ENCODE data around the gene GPATCH1.
A peak's percentile ranks its signal among the peaks of the same experiment; 100 is the strongest.
"Not testable (repeated sequence)": the region's sequence is repeated elsewhere in the genome, so short reads cannot be mapped to it uniquely, and the experiment has no call there.

The GPATCH1 gene

GRCh38 chr19:33132425-33132824 is 51.4 kb downstream of the GPATCH1 start:
- H3K9me3 Mint-ChIP-seq = no peaks in the 10 kb centered on the region
- DNase-seq (ENCODE audit: low spot score in 2 of 2) (no peak), ATAC-seq (replicated peaks; ENCODE audit: extremely low read depth, poor library complexity, severe bottlenecking) (no peak)
- H3K27me3 Mint-ChIP-seq = no peaks in the 10 kb centered on the region
- no peak overlapping the region for H3K27ac Mint-ChIP-seq (ENCODE audit: low read depth)
- H3K4me1 Mint-ChIP-seq = peaks cover 5% of the 10 kb centered on the region
- peaks cover 28% of the 10 kb centered on the region for H3K36me3 Mint-ChIP-seq (ENCODE audit: insufficient read depth)
- no peak overlapping the region for H3K4me3 Mint-ChIP-seq

GRCh38 chr19:33133438-33134031 is 52.6 kb downstream of the GPATCH1 start:
- no peak overlapping the region for H3K4me3 Mint-ChIP-seq
- H3K27ac Mint-ChIP-seq (ENCODE audit: low read depth) = no peak overlapping the region
- H3K27me3 Mint-ChIP-seq = no peaks in the 10 kb centered on the region
- H3K36me3 Mint-ChIP-seq (ENCODE audit: insufficient read depth) = peaks cover 21% of the 10 kb centered on the region
- H3K4me1 Mint-ChIP-seq = peaks cover 5% of the 10 kb centered on the region
- no peaks in the 10 kb centered on the region for H3K9me3 Mint-ChIP-seq
- DNase-seq (ENCODE audit: low spot score in 2 of 2) = no peak
- no peak for ATAC-seq (replicated peaks; ENCODE audit: extremely low read depth, poor library complexity, severe bottlenecking)

GRCh38 chr19:33134571-33135041 is 53.6 kb downstream of the GPATCH1 start:
- no peaks in the 10 kb centered on the region for H3K9me3 Mint-ChIP-seq
- peak in 1 of 2 donors; percentile 9 for DNase-seq (ENCODE audit: low spot score in 2 of 2)
- H3K36me3 Mint-ChIP-seq (ENCODE audit: insufficient read depth) = peaks cover 11% of the 10 kb centered on the region
- peak overlapping the region; percentile 49 for H3K27ac Mint-ChIP-seq (ENCODE audit: low read depth)
- peaks cover 7% of the 10 kb centered on the region for H3K27me3 Mint-ChIP-seq
- peaks cover 5% of the 10 kb centered on the region for H3K4me1 Mint-ChIP-seq
- ATAC-seq (replicated peaks; ENCODE audit: extremely low read depth, poor library complexity, severe bottlenecking) = peak; percentile 49
- peak overlapping the region; percentile 60 for H3K4me3 Mint-ChIP-seq

- H3K9me3 Mint-ChIP-seq = no peaks in the 10 kb centered on the region
- ATAC-seq (replicated peaks; ENCODE audit: extremely low read depth, poor library complexity, severe bottlenecking) (no peak), DNase-seq (ENCODE audit: low spot score in 2 of 2) (no peak)
- H3K27me3 Mint-ChIP-seq = peaks cover 19% of the 10 kb centered on the region
- no peak overlapping the region for H3K27ac Mint-ChIP-seq (ENCODE audit: low read depth)
- peaks cover 3% of the 10 kb centered on the region for H3K36me3 Mint-ChIP-seq (ENCODE audit: insufficient read depth)
- no peak overlapping the region for H3K4me3 Mint-ChIP-seq
- H3K4me1 Mint-ChIP-seq = peaks cover 11% of the 10 kb centered on the region
Observed at GRCh38 chr19:33139165-33139564, 58.2 kb downstream of the GPATCH1 start.

DNA sequence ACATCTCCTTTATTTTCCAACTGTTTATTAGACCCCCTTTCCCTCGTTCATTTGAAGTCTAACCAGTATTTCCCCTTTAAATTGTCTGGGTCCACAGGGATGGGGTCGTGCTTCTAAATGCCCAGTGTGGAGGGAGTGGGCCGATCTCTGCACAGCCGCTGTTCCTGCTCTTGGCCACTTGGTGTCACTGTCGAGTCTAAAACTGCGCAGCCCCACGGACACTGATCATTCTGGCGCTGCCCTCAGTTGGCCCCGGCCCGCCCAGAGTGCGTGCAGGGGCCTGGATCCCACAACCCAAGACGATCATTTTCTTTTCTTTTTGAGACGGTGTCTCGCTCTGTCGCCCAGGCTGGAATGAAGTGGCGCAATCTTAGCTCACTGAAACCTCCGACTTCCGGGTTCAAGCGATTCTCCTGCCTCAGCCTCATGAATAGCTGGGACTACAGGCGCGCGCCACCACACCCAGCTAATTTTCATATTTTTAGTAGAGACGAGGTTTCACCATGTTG is 63.0 kb downstream of the GPATCH1 start:
- Mint-ChIP-seq H3K27me3 (peaks cover 16% of the 10 kb centered on the region), H3K27ac (ENCODE audit: low read depth) (no peak overlapping the region), H3K4me3 (no peak overlapping the region), H3K9me3 (no peaks in the 10 kb centered on the region), H3K36me3 (ENCODE audit: insufficient read depth) (peaks cover 4% of the 10 kb centered on the region), H3K4me1 (peaks cover 6% of the 10 kb centered on the region)
- peak; percentile 45 to 56 for DNase-seq (ENCODE audit: low spot score in 2 of 2)
- ATAC-seq (replicated peaks; ENCODE audit: extremely low read depth, poor library complexity, severe bottlenecking) = peak; percentile 92

DNA sequence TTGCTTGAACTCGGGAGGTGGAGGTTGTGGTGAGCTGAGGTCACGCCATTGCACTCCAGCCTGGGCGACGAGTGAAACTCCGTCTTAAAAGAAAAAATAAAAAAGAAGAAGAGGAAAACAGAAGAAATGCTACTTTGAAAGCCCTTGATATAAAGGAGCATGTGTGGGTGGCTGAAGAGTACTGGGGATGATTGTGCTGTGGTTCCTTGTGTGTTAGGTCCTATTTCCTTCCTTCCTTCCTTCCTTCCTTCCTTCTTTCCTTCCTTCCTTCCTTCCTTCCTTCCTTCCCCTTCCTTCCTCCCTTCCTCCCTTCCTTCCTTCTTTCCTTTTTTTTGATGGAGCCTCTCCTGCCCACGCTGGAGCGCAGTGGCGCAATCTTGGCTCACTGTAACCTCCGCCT is 65.2 kb downstream of the GPATCH1 start:
- Mint-ChIP-seq H3K27ac (ENCODE audit: low read depth) (no peak overlapping the region), H3K36me3 (ENCODE audit: insufficient read depth) (peaks cover 4% of the 10 kb centered on the region), H3K27me3 (peaks cover 12% of the 10 kb centered on the region), H3K9me3 (no peaks in the 10 kb centered on the region), H3K4me3 (no peak overlapping the region), H3K4me1 (peaks cover 11% of the 10 kb centered on the region)
- DNase-seq (ENCODE audit: low spot score in 2 of 2) = no peak
- ATAC-seq (replicated peaks; ENCODE audit: extremely low read depth, poor library complexity, severe bottlenecking) = no peak

DNA sequence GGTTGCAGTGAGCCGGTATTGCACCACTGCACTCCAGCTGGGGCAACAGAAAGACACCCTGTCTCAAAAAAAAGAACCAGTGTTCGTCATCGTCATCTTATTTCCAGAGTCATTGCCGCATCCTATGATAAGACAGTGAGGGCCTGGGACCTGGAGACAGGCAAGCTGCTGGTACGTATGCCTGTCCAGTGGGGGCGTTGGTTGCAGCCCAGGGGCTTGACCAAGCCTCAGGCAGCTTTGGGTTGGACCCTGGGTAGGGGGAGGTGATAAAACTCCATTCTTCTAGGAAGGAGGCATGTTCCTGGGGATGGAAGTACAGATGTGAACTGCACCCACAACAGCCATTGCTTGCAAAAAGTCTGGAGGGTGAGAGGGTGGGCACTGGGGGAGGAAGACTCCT is 66.6 kb downstream of the GPATCH1 start:
- DNase-seq (ENCODE audit: low spot score in 2 of 2) (no peak), ATAC-seq (replicated peaks; ENCODE audit: extremely low read depth, poor library complexity, severe bottlenecking) (no peak)
- peaks cover 11% of the 10 kb centered on the region for H3K4me1 Mint-ChIP-seq
- peaks cover 2% of the 10 kb centered on the region for H3K36me3 Mint-ChIP-seq (ENCODE audit: insufficient read depth)
- H3K9me3 Mint-ChIP-seq = no peaks in the 10 kb centered on the region
- H3K4me3 Mint-ChIP-seq = no peak overlapping the region
- H3K27me3 Mint-ChIP-seq = no peaks in the 10 kb centered on the region
- no peak overlapping the region for H3K27ac Mint-ChIP-seq (ENCODE audit: low read depth)

DNA sequence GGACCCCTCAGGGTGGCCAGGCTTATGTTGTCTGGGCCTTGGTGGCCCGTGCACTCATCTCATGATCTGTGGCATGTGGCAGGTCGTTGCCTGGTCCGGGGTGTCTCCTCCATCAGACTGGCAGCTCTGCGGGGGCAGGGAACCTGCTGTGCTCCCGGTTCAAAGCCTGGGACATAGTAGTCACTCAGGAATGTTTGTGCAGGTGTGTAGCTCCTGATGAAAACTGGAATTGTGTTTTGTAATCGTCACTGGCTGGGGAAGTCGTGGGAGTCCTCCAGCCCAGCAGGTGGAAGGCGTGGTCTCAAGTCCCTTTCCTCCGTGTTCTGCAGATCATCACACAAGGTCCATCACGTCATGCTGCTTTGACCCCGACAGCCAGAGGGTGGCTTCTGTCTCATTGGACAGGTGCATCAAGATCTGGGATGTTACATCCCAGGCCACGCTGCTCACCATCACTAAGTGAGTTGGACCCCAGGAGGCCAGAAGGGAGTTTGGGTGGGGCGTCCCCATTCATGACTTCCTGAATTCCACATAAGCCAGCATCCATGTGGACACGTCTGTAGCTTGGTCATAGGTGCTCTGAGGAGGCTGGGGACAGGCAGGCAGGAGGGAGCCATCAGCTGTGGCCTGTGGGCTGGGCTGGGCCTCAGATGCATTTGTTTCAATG is 70.0 kb downstream of the GPATCH1 start:
- no peak overlapping the region for H3K27ac Mint-ChIP-seq (ENCODE audit: low read depth)
- ATAC-seq (replicated peaks; ENCODE audit: extremely low read depth, poor library complexity, severe bottlenecking) = no peak
- no peaks in the 10 kb centered on the region for H3K27me3 Mint-ChIP-seq
- peaks cover 5% of the 10 kb centered on the region for H3K4me1 Mint-ChIP-seq
- H3K4me3 Mint-ChIP-seq = no peak overlapping the region
- H3K9me3 Mint-ChIP-seq = no peaks in the 10 kb centered on the region
- DNase-seq (ENCODE audit: low spot score in 2 of 2) = no peak
- H3K36me3 Mint-ChIP-seq (ENCODE audit: insufficient read depth) = no peaks in the 10 kb centered on the region

DNA sequence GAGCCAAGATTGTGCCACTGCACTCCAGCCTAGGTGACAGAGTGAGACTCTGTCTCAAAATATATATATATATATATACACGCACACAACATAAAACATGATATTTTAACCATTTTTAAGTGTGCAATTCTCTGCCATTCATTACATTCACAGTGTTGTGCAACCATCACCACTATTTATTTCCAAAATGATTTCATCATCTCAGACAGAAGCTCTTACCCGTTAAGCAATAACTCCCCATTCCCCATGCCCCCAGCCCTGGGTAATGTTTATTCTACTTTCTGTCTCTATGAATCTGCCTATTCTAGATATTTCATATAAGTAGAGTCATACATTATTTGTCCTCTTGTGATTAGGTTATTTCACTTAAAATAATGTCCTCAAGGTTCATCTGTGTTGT is 71.2 kb downstream of the GPATCH1 start:
- H3K27ac Mint-ChIP-seq (ENCODE audit: low read depth) = no peak overlapping the region
- no peak for ATAC-seq (replicated peaks; ENCODE audit: extremely low read depth, poor library complexity, severe bottlenecking)
- H3K4me3 Mint-ChIP-seq = no peak overlapping the region
- no peak for DNase-seq (ENCODE audit: low spot score in 2 of 2)
- no peaks in the 10 kb centered on the region for H3K36me3 Mint-ChIP-seq (ENCODE audit: insufficient read depth)
- H3K4me1 Mint-ChIP-seq = peaks cover 5% of the 10 kb centered on the region
- no peaks in the 10 kb centered on the region for H3K27me3 Mint-ChIP-seq
- H3K9me3 Mint-ChIP-seq = no peaks in the 10 kb centered on the region

DNA sequence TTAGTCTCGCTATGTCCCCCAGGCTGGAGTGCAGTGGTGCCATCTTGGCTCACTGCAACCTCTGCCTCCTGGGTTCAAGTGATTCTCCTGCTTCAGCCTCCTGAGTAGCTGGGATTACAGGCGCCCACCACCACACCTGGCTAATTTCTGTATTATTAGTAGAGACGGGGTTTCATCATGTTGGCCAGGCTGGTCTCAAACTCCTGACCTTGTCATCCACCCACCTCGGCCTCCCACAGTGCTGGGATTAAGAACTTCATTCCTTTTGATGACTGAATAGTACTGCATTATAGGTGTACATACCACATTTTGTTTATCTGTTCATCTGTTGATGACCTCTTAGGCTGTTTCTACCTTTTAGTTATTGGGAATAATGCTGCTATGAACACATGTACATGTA is 71.6 kb downstream of the GPATCH1 start:
- DNase-seq (ENCODE audit: low spot score in 2 of 2); H3K27me3 Mint-ChIP-seq; H3K27ac Mint-ChIP-seq (ENCODE audit: low read depth); H3K4me1 Mint-ChIP-seq; ATAC-seq (replicated peaks; ENCODE audit: extremely low read depth, poor library complexity, severe bottlenecking); H3K36me3 Mint-ChIP-seq (ENCODE audit: insufficient read depth); H3K9me3 Mint-ChIP-seq; H3K4me3 Mint-ChIP-seq: not testable (repeated sequence)

- not testable (repeated sequence) for H3K36me3 Mint-ChIP-seq (ENCODE audit: insufficient read depth); H3K9me3 Mint-ChIP-seq; H3K27me3 Mint-ChIP-seq; H3K27ac Mint-ChIP-seq (ENCODE audit: low read depth); DNase-seq (ENCODE audit: low spot score in 2 of 2); ATAC-seq (replicated peaks; ENCODE audit: extremely low read depth, poor library complexity, severe bottlenecking); H3K4me3 Mint-ChIP-seq
- peaks cover 18% of the 10 kb centered on the region for H3K4me1 Mint-ChIP-seq
Observed at GRCh38 chr19:33154313-33154712, 73.3 kb downstream of the GPATCH1 start.

- Mint-ChIP-seq H3K9me3 (no peaks in the 10 kb centered on the region), H3K4me3 (no peak overlapping the region), H3K4me1 (peaks cover 29% of the 10 kb centered on the region), H3K27ac (ENCODE audit: low read depth) (no peak overlapping the region), H3K27me3 (no peaks in the 10 kb centered on the region), H3K36me3 (ENCODE audit: insufficient read depth) (peaks cover 6% of the 10 kb centered on the region)
- DNase-seq (ENCODE audit: low spot score in 2 of 2) = no peak
- no peak for ATAC-seq (replicated peaks; ENCODE audit: extremely low read depth, poor library complexity, severe bottlenecking)
Observed at GRCh38 chr19:33156334-33156733, 75.4 kb downstream of the GPATCH1 start.

DNA sequence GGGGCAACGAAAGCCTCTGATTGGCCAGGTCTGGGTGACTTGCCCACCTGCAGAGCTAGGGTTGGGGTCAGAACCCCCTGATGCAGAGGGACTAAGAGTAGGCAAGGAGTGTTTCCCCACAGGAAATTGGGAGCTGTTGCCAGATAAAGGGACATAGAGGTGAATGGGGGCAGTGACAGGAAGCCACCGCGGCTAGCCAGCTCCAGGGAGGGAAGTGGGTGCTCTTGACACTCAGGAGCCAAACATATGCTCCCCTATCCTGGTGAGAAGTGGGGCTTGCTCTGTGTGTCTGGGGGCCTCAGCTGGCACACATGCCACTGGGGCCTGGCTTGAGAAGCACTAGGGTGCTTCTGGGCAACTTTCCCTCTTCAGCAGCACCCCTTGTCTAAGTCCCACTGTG is 76.9 kb downstream of the GPATCH1 start:
- H3K4me3 Mint-ChIP-seq = no peak overlapping the region
- no peak for ATAC-seq (replicated peaks; ENCODE audit: extremely low read depth, poor library complexity, severe bottlenecking)
- H3K27ac Mint-ChIP-seq (ENCODE audit: low read depth) = peak overlapping the region; percentile 72
- H3K9me3 Mint-ChIP-seq = no peaks in the 10 kb centered on the region
- H3K27me3 Mint-ChIP-seq = no peaks in the 10 kb centered on the region
- H3K36me3 Mint-ChIP-seq (ENCODE audit: insufficient read depth) = peaks cover 6% of the 10 kb centered on the region
- DNase-seq (ENCODE audit: low spot score in 2 of 2) = no peak
- H3K4me1 Mint-ChIP-seq = peaks cover 37% of the 10 kb centered on the region

Measured in central memory CD8-positive, alpha-beta T cell (primary cell).